Cardiac septum (tissue), 1 donor: ENCODE data around the gene TSC22D3. TPM values are rescaled to one million over a fixed set of nuclear protein-coding genes. Genes with fewer than 3 reads are reported as not detected.

Experiments used
- DNase-seq: peaks from one replicate; pipeline ENCODE4 v3.0.0-alpha.2; 2020; ENCODE audit warnings: low spot score
- intact Hi-C: fragments of 100-400 bp; cut with DNase I; formaldehyde crosslinking; loops from one replicate; pipeline ENCODE4 v1.14.0; 2022
- total RNA-seq: library from RNA; stranded (reverse); fragmentation: NEBNext Ultra II Directional; extraction: Animal tissue kit (Norgen Biotek cat#: 25700); gene quantifications from one replicate; pipeline ENCODE4 v1.2.1, GENCODE V29; 2021
- donor health status: DM: no; HTN: no; CAD: no.

The TSC22D3 gene
- total RNA-seq, 1 donor from 2014 or later, result 33.0 TPM

DNA sequence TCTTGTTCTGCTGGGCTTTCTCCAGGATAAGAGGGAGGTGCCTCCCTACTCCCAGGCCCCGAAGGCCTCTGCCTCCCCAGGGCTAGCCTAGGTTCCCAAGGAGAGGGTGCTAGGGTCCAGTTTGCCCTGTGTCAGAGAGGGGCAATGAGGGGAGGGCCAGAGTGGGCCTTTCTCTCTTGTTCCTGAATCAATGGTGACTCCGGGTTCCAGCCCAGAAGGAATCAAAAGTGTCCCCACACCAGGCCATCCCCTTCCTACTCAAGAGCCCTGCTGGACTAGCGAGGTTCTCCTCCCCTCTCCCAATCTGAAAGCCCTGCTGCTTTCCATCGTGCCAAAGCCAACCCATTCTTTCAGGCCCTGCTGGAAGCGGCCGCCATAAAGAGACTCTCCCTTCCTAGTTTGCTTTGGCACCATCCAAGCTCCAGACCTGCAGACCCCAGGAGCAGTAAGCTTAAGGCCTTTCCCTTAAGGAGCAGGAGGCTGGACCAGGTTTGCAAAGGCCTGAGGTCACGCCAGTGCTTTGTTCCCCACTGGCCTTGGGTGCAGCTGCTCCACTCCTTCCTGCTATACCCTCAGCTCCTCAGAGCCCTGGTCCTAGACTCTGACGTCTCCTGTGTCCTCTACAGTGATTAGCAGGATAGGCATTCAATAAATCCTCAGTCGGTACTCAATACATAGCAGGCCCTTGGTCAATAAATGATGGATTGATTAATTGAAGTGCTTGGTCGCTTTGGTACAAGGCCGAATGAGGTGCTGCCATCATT is 10.6 kb downstream of the TSC22D3 start:
- no peak for DNase-seq
- intact Hi-C loops, result no loop called here

GRCh38 chrX:107763647-107764046 is 11.9 kb downstream of the TSC22D3 start:
- DNase-seq, result no peak
- intact Hi-C loops, result no loop called here

DNA sequence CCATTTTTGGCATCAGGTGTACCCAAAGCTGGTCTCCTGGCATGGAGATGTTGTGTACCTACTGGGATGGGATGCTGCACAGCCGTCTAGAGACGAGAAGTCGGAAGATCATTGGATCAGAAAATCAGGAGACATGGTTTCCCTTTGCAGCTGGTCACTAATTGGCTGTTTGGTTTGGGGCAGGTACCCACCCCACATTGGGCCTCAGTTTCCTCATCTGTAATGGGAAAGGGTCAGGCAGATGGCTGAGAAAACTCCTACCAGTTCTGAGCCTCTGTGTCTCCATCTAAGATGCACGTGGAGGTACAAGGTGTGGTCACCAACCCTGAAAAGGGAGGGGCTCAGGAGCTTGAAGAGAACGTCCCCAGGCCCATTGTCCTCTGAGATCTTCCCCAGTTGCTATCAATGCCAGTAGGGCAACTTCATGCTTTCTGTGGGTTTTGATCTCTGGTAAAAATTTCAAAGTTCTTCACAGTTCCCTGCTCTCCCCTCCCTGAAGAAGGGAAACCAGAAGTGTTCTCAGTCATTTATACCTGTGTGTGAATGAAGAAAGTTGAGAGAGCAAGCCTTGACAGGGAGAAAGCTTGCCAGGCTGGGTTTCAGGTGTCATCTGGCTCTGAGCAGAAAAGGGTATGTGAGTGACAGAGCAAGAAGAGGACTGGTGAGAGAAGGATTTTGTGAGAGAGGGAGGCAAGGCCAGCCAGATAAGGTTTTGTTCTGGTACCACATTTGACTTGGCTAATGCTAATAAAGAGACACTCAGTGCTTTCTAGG is 15.1 kb downstream of the TSC22D3 start:
- intact Hi-C loops, result no loop called here
- no peak for DNase-seq

DNA sequence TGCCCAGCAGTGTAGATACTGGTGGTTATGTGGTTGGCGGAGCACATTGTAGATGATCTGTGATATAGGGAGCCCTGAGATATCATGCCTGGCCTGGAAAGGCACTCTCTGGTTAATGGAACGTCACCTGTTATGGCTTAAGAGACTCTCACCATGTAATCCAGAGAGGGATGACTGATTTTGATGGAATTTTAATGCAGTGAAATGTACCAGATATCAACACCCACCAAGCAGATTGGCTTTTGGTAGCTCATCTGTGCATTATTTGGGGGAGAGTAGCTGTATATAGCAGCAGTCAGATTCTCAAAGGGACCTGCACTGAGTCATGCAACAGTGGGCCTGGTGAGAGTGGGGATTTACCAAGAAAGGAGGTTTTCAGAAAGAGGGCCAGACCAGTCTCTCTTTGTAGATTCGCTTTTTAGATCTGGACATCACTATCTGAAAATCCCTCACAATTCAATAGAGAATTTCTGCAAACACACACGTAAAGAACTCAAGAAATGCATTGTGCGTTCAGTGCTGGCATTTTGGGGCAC is 17.3 kb downstream of the TSC22D3 start:
- DNase-seq, result no peak
- intact Hi-C loops, result no loop called here

GRCh38 chrX:107755721-107756120 is 19.9 kb downstream of the TSC22D3 start:
- DNase-seq, result no peak
- intact Hi-C loops, result no loop called here

- intact Hi-C loops, result no loop called here
- no peak for DNase-seq
Measured at GRCh38 chrX:107753187-107753586, 22.4 kb downstream of the TSC22D3 start.

- intact Hi-C loops, result no loop called here
- no peak for DNase-seq
Measured at GRCh38 chrX:107752714-107753113, 22.9 kb downstream of the TSC22D3 start.

DNA sequence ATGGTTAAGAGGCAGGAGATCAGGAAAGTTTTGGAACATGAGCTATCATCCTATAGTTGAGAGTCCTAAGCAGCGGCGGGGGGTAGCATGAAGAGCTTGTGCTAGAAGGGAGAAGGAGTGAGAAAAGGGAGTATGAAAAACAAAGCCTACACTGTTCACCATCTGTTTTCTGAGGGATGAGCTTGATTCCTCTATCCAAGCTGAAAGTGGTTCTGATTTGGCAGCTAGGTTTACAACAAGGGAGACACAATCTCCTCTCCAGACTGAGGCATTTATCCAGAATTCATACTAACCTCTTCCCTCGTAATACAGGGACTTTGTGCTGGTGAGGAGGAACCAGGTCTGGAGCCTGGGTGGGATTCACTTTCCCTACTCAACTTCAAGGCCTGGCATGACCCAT is 23.5 kb downstream of the TSC22D3 start:
- intact Hi-C loops, result no loop called here
- DNase-seq, result no peak

- no peak for DNase-seq
- intact Hi-C loops, result no loop called here
Measured at GRCh38 chrX:107750861-107751445, 24.6 kb downstream of the TSC22D3 start.

DNA sequence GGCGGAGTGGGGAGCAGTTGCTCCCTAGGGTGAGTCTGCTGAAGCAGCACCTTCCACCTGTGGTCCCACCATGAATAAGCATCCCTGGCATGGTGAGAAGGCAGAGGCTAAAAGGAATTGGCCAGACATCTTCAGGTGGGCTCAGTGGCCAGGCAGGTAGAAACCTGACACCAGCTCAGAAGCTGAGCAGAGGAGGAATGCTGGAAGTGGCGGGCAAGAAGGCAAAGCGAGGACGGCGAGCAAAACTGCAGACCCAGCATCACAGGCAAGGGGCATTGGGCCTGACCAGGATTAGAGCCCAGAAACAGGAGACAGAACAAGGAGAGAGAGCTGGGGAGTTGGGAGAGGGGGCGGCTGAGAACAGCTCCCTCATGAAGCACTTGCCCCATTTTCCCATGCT is 25.3 kb downstream of the TSC22D3 start:
- DNase-seq, result no peak

DNA sequence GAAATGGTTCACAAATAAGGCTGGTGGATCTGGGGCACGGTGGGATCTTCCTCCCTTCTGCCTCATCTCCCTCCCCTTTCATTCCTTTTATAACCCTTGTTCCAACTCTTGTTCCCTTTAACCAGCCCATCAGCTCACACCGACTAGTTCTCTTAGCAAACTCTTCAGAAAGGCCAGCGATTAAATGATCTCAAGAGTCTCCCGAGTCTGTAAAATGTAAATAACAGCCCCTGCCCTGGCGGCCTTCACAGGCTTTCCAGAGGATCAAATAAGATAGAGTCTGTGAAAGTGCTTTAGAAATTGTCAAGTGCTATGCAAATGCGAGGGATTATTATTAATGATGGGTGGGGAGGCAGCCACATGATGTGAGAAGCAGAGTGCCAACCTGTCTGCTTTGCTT is 27.1 kb downstream of the TSC22D3 start:
- DNase-seq, result no peak
- intact Hi-C loops, result loop anchor here (2.0 kb wide), 1 partner anchor 26 kb away; the partner anchor contains the start of gene TSC22D3

More for the DNA sequence above, 25.3 kb downstream of the TSC22D3 start:
- intact Hi-C loops, result no loop called here

DNA sequence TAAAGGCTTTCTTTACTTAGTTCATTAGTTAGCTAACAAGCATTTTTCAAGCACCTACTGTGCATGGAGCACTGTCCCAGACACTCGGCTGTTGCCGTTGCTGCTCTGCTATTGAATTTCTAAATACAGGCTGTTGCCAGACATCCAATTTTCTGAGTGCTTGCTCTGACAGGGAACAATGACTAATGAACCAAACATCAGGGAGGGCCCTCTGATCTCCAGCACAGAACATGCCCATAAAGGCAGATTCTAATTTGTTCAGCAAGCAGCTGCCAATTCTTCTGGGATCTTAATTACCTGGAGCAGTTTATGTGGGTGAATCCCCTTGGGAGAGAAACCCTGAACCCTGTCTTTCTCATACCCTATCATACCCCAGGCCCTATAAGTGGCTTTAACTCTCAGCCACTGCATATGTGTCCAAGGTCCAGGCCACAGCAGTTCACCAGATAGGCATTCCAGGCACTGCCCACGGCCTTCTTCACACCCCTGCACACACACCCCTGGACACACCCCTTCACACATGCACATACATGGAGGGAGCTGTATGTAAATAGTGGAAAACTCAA is 27.9 kb downstream of the TSC22D3 start:
- DNase-seq, result no peak

DNA sequence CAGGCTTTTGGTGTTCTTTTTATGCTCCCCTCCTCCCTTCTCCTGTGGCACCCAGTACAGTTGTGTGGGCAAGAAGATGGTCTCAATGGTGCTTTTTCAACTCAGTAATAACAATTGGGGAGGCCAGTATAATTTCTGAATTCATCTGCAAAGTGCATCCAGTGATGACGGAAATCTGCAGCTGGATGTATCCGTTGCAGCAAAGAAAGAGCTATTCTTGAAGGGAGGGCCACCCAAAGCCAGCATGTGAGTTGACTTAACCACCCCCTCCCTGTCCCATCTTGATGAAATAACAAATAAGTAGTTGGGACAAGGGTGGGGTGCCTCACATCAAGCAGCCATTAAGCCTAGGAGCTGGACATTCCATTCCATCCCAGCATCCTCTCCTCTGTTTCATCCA is 30.7 kb downstream of the TSC22D3 start:
- intact Hi-C loops, result no loop called here

More for the DNA sequence above, 27.9 kb downstream of the TSC22D3 start:
- intact Hi-C loops, result loop anchor here (2.0 kb wide), 1 partner anchor 27 kb away; the partner anchor contains the start of gene TSC22D3

DNA sequence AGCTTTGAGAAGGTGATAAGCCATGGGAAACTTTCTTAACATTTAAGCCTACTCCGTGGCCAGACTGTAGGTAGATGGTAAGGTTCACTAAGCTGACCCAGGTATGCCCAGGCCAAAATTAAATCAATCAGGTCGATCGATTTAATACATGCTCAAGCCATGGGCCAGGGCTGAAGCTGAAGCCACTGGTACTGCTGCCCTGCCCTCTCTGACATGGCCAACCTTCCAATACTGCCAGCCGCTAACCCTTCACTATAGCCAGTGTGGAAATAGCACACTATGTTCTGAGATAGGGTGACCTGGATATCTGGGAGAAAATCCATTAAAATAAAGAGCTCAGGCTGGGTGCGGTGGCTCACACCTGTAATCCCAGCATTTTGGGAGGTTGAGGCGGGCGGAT is 31.6 kb downstream of the TSC22D3 start:
- DNase-seq, result no peak
- intact Hi-C loops, result loop anchor here (2.0 kb wide), 1 partner anchor 15 kb away; no protein-coding TSS in a partner anchor

More for the DNA sequence above, 30.7 kb downstream of the TSC22D3 start:
- no peak for DNase-seq

DNA sequence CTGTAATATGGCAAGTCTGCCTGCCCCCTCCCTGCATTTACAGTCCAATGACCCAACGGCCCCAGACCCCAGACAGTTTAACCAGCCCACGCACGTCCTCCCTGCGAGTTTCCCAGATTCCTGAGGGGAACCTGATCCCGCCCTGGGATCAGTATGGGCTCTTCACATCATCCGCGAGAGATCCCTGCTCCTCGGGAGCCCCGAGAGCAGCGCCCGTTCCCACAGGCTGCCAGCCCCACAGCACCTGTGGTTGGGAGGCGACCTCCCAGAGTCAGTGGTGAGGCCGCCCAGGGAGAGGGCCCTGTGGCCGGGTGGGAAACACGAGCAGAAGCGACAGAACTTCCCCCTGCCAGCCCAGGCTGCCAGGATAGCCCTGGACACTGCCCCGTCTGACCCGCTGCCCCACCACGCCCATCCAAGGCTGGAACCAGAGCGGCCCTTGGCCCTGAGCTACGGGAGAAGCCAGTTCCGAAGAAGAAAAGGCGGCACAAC is 32.8 kb downstream of the TSC22D3 start:
- DNase-seq, result no peak
- intact Hi-C loops, result loop anchor here (2.0 kb wide), 1 partner anchor 14 kb away; no protein-coding TSS in a partner anchor

DNA sequence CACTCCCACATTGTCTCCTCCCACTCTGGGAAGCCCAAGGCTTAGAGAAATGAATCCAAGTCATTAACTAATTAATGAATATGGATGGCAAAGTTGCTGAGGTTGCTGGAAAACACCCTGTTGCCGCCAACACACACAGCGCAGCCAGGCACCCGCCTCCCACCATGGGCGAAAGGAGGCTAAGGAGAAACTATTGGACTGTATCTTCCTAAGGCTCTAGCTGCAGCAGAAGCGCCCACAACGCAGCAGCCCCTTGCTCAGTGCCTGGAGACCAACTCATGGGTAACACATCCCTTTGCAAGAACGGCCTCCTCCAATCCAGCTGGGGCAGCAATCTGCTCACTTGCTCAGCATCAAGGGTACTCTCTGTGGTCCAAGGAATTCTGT is 34.2 kb downstream of the TSC22D3 start:
- DNase-seq, result no peak
- intact Hi-C loops, result no loop called here

- DNase-seq, result no peak
- intact Hi-C loops, result no loop called here
Measured at GRCh38 chrX:107739541-107739940, 36.0 kb downstream of the TSC22D3 start.

- intact Hi-C loops, result no loop called here
- DNase-seq, result no peak
Measured at GRCh38 chrX:107738768-107739167, 36.8 kb downstream of the TSC22D3 start.

DNA sequence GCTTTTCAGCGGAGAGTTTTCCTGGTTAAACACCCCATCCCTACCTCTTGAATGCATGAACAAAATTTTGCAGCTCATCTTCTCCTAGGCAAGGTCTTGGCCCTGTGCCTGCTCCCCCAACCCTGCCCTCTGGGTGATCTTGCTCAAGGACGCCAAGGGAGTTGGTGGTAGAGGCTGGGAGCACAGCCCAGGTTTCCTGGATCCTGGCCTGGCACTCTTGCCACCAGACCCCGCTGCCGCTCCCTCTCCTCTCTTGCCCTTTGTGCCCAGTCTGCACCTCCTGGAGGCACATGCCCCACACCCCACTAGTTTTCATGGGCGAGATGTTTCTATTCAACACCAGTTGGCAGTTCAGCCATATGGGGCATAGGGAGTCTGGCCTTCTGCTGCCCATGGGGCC is 37.3 kb downstream of the TSC22D3 start:
- DNase-seq, result no peak
- intact Hi-C loops, result no loop called here
